Stimulated activated CD4-positive, alpha-beta T cell treated with anti-CD3 and anti-CD28 coated beads, Interleukin-1b, Interleukin-23, amount 100 ng/mL, for 24 hours (primary cell): ENCODE data around the gene UBN1.
"Not testable (repeated sequence)": the region's sequence is repeated elsewhere in the genome, so short reads cannot be mapped to it uniquely, and the experiment has no call there.

Experiments
- DNase-seq, 4 experiments: peaks; one replicate each; pipeline ENCODE4 v3.0.0-alpha.2; 2020; ENCODE audit warnings: low read depth in 4 of 4, low spot score in 1 of 4

Gene UBN1

DNA sequence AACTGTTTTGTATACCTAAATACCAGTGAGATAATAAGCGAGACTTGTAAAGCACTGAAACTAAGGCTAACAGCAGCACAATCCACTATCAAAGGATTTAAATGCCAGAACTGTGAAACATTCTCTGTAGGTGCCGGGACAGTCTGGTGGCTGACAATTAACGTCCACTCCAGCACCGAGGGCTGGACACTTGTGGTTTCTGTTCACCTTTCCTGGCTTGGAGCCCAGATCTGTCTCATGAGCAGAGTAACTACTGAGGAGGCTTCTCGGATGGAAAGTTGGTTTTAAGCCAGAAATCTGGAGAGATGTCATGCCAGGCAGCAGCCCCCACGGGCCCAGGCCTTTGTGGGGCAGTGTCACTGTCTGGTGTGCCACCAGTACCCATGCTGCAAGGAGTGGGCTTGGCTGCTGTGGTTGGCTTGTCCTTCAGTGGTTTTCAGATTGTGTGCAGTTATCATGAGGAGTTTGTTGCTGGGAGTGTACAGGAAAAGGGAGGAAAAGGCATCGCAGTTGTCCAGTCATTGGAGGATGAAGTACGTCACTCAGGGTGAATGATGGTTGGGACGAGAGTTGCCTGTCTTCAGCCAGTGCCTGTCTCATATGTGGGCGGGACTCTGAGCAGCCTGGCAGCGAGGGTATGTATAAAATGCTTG lies 35.5 kb downstream of the UBN1 start:
- no peak for DNase-seq

DNA sequence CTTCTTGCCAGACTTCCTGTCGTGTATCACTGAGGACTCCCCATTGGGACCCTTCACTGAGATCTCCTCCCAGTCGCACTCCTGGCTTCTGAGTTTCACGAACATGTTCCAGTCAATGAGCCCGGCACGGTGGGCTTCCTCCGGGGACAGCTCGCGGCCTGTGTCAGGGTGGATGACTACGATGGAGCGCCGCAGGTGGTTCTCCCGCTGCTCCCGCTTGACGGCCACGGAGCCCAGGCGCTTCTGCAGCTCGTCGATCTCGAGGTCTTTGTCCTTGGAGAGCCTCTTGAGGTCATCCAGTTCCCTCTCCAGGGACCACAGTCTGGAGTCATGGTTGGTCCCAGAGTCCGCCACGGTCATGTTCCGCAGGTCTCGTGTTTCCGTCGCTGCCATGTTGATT lies 36.2 kb downstream of the UBN1 start:
- DNase-seq: no peak

DNA sequence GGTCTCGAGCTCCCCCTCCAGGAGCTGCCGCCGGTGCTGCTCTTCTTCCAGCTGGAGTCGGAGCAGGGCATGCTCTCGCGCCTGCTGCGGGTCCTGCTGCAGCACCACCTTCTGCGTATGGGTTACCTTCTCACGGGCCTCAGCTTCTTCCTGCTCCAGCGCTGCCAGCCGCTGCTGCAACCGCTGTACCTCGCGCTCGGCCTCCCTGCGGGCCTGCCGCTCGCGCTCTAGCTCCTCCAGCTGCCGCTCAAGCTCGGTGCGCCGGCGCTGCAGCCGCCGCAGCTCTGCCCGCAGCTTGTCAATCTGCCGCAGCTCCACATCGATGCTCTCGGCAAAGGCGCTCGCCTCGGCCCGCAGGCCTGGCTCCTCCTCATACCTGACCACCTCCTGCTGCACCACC lies 36.9 kb downstream of the UBN1 start:
- DNase-seq: no peak

DNA sequence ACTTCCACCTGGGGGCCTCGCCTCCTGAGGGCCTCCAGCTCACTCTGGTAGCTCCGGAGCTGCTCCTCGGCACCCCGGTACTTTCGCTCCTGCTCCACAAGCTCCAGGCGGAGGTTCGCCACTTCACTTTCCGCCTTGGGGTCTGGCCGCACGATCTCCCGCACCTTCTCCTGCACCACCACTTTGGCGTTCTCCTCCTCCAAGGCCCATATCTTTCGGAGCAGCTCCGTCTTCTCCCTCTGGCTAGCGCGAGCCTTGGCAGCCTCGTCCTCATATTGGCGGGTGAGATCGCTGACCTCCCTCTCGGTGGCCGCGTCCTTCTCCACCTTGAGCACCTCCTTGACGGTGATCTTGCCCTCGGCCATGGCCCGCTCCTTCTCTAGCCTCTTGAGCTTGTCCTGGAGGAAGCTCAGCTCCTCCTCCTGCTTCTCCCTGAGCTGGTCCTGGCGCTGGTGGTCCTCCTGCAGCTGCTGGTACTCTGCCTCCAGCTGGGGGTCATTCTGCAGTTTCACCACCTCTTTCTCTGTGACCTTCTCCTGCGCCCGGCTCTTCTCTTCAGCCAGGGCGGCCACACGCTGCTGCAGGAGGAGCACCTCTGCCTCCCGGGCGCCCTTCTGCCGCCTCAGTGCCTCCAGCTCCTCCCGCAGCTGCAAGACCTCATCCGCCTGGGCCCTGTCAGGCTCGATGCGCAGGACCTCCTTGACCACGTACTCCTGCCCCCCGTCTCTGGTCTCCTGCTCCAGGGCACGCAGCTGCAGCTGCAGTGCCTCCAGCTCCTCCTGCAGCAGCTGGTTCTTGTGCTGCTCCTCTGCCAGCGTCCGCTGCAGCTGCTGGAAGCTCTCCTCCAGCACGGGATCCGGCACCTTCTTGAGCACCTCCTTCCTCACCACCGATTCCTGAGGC lies 37.9 kb downstream of the UBN1 start:
- no peak for DNase-seq

DNA sequence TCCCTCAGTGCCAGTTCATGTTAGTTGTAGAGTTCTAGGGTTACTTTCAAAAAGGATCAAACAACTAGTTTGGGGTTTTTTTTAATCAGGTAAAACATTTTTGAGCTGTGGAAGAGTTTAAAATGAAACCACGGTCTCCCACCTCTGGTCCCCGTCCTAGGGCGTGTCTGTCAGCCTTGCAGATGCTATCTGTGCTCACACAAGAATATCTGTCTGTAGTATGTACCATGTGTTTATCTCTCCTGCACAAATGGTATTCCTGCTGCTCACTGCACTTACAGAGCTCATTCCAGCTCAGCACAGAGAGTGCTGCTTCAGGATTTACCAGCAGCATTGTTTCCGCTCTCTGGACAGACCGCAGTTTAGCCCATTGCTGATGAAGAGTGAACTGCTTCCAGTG lies 38.9 kb downstream of the UBN1 start:
- DNase-seq: no peak

DNA sequence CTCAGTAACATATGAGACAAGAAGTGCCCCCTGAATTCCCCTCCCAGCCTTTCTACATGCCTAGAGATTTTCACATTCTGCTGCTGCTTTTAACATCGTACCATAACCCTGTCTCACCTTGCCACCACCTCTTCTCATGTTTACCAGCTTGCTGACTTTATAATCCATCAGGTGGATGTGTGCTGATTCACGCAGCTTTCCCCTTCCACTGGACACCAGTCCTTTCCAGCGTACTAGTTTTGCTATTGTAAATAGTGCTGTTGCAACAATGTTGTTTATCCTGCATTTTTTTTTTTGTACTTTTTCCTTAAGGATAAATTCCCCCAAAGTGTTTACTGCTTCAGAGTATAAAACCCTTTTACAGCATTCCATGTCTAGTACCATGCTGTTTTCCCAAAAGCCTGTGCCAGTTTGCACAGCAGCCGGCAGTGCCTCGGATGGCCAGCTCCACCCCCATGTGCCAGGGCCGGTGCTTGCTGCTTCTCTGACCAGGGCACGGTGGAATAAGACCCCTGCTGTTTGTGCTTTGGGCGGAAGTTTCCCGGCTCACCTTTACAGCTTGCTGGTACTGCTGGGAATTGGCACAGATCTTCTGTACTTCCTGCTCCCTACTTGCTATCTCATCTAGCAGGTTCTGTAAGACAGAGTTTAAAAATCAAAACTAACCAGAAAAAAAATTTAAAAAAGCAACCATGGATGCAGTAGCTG lies 41.3 kb downstream of the UBN1 start:
- DNase-seq: no peak

DNA sequence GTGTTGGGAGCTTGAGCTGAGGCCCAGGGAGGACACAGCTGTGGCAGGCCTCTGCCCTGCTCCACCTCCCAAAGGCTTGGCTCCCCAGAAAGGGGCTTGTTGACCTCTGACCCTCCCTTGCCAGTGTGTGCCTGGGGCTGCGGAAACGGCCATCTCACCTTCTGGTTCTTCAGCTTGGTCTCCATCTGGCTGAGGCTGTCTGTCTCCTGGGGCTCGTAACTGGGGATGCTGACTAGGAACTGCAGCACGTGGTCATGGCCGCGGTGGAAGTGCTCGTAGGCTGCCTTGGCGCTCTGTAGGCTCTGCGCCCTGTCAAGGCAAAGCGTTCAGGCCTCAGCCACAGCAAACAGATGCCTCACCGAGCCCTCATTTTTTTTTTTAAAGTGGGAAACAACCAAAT lies 42.7 kb downstream of the UBN1 start:
- no peak for DNase-seq

DNA sequence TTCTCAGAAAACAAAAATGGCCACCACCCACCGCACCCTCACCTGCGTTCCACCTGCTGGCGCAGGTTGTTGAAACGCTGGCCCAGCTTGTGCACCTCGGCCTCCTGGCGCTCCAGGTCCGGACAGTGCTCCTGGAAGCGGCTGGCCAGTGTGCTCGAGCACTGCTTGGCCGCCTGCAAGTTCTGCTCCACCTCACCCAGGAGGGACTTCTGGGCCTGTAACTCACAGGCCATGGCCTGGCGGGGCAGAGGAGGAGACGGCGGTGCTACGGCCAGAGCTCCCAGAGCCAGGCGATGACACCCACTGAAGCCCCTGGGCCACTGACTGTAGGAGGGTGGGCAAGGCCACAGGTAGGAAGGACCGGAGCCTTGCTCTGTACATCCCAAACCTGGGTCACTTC lies 43.4 kb downstream of the UBN1 start:
- no peak for DNase-seq

DNA sequence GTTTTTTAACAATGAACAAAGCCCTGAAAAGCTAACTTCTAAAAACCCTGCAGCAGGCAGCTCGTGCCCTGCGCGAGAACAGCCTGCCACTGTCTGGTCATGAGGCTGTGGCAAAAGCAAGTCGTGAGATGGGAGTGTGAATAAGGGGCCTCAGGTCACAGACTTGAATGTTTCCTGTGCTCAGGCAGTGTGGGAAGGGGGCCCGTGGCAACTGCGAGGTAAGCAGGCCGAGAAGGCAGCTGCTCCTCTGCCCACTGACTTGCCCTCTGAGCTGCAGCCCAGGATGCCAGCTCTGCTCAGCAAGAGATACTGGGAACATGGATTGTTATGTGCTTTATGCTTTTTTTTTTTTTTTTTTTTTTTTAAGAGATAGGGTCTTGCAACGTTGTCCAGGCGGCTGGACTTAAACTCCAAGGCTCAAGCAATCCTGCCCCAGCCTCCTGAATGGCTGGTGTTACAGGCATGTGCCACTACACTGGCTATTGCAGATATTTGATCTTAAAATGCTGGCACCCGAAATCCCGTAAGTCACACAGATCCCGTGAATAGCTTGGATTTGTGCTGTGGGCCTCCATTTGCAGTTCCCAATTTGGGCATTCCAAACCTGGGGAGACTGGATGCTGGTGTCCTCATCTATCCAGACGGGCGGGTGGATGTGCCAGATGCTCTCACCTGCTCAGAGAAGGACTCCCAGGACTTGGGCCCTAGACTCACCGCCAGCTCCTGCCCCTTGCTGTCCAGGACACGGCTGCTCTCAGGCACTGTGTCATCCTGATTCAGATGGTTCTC lies 44.0 kb downstream of the UBN1 start:
- no peak for DNase-seq

DNA sequence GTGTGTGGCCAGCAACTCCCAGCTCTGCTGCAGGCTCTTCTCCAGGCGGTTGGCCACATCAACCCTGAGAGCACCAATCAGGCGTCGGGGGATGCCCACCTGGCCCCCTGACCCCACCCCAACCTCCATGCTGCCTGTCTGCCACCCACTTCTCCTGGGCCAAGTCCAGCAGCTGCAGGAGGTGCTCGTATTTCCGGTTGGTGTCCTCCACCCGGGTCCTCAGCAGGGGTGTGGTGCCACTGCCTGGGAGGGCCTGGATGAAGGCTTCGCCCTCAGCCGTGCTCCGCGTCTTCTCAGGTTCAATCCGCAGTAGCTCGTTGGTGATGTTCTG lies 44.6 kb downstream of the UBN1 start:
- no peak for DNase-seq

DNA sequence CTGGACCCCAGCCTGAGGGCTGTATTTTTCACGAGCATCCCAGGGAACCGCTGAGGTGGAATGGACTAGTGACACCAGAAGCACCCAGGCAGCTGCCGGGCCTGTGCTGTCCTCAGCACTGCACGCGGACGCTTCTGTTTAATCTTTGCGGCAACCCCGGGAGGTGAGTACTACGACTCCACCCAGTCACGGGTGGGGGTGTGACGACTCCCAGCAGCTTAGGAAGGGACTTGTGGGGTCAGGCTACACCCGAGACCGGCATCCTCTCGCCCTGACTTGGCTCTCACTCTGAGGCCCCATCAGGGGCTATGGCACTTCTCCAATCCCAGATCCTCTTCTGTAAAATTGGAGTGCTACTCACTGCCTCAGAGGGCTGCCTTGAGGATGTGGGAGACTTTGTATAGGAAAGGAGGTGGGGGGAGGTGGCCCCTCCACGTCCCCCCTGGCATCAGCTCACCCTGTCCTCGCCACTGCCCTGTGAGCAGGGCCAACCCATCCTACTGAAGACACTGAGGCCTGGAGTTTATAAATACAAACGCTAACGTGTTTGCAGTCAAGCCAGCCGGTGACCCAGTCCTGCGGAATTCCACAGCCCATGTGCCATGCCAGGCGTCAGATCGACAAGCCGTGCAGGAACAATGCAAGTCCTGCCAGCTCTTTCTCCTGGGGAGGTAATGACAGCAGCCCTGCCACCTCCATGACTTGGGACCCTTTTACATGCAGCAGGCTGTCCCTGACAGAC lies 45.3 kb downstream of the UBN1 start:
- no peak for DNase-seq

DNA sequence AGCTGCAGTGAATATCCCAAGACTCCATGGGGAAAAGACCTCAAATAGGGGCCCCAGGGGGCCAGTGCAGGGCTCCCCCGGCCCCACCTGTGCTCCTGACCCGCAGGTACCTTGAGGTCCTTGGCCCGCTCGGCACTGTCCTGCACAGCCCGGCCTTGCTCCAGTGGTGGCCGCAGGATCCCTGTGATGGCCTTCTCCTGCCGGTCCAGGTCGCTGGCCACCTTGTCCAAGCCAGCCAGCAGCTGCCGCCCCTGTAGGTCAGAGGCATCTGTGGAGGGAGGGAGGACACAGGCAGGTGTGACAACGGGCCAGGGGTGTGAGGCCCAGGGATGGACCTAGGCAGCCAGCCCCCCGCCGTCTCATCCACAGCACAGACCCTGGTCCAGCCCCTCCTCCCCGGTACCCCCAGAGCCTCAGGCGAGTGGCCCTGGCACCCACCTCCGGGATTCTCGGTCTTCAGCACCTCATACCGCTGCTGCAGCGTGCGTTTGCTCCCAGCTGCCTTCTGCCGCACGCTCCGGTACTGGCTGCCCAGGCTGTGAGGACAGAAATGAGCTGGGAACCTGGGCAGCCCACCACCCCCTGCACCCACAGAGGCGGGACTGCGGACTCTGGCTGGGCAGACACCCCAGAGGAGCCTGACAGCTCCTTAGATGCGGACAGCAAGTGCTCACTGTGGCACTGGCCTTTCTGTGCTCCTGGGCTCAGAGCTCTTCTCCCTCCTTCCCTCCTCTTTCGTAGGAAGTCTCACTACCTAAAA lies 46.0 kb downstream of the UBN1 start:
- no peak for DNase-seq

DNA sequence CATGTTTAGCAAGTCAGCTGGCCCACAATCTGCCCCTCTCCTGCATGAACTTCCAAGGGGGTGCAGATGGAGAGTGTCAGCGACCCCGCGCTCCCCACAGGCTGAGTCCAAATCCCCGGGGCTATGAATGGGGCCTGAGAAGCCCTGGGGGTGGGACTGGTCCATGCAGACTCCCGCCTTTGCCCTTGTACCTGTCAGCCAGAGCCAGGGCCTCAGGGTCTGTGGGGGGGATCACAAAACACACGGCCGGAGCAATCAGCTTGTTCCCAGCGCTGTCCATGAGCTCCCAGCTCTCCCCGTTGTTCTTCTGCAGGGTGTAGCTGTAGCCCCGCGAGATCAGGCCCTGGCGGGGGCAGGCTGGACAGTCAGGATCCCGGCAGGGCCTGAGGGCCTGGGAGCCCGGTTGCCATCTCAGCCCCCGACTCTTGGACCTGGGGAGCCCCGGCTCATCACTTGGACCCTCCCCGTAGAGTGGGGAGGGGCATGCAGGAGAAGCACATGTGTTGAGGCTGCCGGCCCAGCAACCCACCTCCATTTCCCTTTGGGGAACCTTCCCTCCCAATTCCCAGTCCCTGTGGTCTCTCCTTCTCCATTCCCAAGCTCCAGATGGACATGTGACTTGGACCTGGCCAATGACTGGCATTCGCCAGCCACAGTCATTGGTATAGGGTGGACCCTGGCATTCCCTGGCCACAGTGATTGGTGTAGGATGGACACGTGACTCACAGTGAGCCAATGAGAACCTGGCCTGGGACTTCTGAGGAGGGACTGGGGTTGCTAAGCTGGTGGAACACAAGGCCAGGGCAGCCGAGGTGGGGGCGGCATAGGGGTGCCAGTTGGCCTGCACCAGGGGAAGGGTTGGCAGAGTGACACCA lies 47.2 kb downstream of the UBN1 start:
- DNase-seq: no peak

DNA sequence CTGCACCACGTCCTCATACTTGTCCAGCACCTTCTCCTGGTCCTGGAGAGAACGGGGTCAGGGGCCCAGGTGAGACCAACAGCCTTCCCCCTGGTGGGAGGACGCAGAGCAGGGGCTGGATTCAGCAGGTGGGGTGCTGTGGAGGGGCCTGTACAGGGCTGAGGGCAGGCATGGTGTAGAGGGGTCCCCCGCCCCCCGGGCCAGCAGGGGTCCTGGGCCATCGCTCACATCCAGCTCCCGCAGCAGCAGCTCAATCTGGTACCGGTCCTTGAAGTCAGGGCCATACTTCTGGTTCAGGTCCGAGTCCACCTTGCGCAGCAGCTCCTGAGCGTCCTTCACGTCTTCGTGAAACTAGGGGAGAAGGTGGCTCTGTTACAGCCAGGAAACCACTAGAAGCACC lies 48.1 kb downstream of the UBN1 start:
- no peak for DNase-seq

DNA sequence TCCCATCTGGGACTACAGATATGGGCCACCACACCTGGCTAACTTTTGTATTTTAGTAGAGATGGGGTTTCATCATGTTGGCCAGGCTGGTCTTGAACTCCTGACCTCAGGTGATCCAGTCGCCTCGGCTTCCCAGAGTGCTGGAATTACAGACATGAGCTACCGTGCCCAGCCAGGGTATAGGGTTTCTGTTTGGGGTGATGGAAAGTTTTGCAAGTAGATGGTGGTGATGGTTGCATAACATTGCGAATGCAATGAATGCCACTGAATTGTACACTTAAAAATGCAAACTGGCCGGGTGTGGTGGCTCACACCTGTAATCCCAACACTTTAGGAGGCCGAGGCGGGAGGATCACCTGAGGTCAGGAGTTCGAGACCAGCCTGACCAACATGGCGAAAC lies 49.5 kb downstream of the UBN1 start:
- DNase-seq: not testable (repeated sequence)

DNA sequence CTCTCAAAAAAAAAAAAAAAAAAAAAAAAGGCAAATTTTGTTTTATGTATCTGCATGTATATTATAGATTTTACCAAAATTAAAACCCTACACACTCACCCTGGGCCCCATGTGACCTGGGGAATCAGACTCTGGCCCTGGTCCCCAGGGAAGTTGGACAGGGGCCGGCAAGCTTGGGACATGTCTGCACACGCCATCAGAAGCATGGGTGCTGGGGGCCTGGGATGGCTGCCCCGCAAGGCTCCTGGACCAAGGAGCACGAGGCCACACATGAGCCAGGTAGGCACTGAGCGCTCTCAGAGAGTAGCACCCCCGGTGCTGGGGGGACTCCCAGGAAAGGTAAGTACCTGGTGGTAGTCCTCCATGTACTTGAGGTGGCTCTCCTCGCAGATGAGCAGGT lies 50.0 kb downstream of the UBN1 start:
- no peak for DNase-seq

DNA sequence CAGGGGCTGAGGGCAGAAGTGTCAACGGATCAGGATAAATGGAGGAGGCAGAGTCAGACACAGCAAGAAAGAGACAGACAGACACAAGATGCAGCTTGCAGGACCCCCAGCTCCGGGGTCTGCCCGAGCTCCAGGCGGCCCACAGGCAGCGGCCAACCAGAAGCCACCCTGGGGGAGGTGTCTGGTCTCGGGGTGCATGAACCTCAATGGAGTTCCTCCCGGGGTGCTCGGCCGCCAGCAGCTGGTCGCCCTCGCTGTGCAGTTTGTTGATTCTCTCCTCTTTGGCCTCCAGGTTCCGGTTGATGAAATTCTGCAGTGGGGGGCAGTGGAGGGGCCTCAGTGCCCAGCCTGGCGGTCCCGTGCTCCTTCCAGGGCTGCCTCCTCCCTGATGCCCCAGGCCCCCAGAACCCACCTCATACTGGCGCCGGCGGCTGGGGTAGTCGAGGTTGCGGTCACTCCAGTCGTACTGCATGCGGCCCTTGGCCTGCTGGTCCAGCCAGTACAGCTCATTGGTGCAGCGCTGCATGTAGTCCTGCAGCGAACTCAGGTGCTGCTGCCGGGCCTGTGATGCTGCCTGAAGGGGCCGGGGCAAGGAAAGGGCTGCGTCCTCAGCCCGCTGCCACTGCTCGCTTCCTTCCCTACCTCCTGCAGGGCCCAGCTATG lies 51.7 kb downstream of the UBN1 start:
- DNase-seq: no peak

DNA sequence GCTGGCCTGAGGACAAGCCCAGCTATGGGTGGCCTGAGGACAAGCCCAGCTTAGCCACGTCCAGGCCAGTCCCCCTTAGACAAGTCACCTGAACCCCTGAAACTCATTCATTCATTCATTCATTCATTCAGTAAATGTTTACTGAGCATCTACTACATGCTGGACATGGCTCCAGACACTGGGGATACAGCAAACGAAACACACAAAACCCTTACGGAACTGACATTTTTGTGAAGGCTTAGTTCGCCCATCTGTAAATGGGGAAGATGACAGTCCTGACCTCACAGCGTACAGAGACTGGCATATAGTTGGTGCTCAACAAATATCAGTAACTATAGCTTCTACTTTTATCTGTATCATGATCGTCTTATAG lies 52.2 kb downstream of the UBN1 start:
- no peak for DNase-seq

DNA sequence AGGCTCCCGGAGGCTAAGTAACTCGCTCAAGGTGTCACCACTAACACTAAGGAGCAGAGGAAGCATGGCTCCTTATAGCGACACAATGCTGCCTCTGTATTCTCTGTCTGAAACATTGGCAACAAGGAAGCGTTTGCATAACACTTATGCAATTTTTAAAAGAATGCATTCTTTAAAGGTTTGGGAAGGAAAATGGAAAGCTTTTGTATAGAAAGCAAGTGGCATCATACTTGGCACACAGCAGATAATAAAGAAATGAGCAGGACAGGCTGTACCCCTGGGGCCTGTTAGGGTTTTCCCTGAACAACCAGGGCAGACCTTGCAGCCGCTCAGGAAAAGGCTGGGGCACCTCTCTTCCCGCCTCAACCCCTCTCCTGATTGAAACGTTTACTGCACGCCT lies 52.8 kb downstream of the UBN1 start:
- DNase-seq: no peak
